Measurements from ENCODE around the gene CORO1C. TPM values are rescaled to one million over a fixed set of nuclear protein-coding genes. Genes with fewer than 3 reads are reported as not detected.
"Not testable (repeated sequence)": the region's sequence is repeated elsewhere in the genome, so short reads cannot be mapped to it uniquely, and the experiment has no call there.

CORO1C gene
- total and polyA plus RNA-seq, 4 donors = 23.2 to 58.6 (median 41.9) TPM

DNA sequence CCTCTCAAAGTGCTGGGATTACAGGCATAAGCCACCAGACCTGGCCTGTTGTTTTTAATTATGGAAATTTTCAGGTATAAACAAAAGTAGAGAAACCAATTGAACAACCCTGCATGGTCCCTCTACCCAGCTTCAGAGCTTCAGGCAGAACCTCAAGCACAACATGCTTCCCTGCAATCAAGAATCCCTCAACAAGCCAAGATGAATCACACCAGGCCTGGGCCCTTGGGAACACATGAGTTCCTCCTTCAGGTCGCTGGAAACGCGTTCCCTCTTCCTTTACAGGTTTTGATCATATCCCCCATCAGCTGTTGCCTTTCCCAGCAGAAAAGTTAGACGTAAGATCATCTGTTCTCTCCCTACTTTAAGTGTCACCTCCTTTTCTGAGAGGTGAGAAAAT lies 20.5 kb upstream of the CORO1C start:
- 87% methylated on average over 4 of the region's 4 CpGs for WGBS
- Histone ChIP-seq H3K27ac (ENCODE audit: low read depth in 1 of 2, low read length in 2 of 2) (no peak overlapping the region), H3K36me3 (ENCODE audit: control insufficient read depth in 4 of 4, insufficient read depth in 3 of 4, low read depth in 1 of 4, low read length in 3 of 4) (no peaks in the 10 kb centered on the region), H3K27me3 (ENCODE audit: control insufficient read depth in 4 of 4, insufficient read depth in 4 of 4, low read length in 3 of 4) (no peaks in the 10 kb centered on the region), H3K4me1 (ENCODE audit: control insufficient read depth in 4 of 4, insufficient read depth in 4 of 4, low read length in 3 of 4) (no peaks in the 10 kb centered on the region), H3K9me3 (ENCODE audit: control insufficient read depth in 4 of 4, low read length in 3 of 4) (no peaks in the 10 kb centered on the region), H3K9ac (ENCODE audit: low read depth in 1 of 2, low read length in 2 of 2) (no peak overlapping the region), H3K4me3 (ENCODE audit: low read depth in 1 of 3, low read length in 3 of 3) (no peak overlapping the region)
- no peak for DNase-seq (ENCODE audit: low spot score)
- TF ChIP-seq, protein P1, sequence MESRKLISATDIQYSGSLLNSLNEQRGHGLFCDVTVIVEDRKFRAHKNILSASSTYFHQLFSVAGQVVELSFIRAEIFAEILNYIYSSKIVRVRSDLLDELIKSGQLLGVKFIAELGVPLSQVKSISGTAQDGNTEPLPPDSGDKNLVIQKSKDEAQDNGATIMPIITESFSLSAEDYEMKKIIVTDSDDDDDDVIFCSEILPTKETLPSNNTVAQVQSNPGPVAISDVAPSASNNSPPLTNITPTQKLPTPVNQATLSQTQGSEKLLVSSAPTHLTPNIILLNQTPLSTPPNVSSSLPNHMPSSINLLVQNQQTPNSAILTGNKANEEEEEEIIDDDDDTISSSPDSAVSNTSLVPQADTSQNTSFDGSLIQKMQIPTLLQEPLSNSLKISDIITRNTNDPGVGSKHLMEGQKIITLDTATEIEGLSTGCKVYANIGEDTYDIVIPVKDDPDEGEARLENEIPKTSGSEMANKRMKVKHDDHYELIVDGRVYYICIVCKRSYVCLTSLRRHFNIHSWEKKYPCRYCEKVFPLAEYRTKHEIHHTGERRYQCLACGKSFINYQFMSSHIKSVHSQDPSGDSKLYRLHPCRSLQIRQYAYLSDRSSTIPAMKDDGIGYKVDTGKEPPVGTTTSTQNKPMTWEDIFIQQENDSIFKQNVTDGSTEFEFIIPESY (IDR thresholded peaks at IDR 0.05) = no peak
- TF ChIP-seq FOXA1 (IDR thresholded peaks at IDR 0.05) = no peak
- no peak for TF ChIP-seq JUND (IDR thresholded peaks at IDR 0.05)
- TF ChIP-seq SP1 (IDR thresholded peaks at IDR 0.05) = no peak
- TF ChIP-seq, protein P2, sequence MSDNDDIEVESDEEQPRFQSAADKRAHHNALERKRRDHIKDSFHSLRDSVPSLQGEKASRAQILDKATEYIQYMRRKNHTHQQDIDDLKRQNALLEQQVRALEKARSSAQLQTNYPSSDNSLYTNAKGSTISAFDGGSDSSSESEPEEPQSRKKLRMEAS (IDR thresholded peaks at IDR 0.05) = no peak
- TF ChIP-seq FOXA2 (IDR thresholded peaks at IDR 0.05) = no peak
- TF ChIP-seq NR2F2 (IDR thresholded peaks at IDR 0.05) = no peak
- no peak for TF ChIP-seq RXRA (IDR thresholded peaks at IDR 0.05)
- TF ChIP-seq HNF4G (IDR thresholded peaks at IDR 0.05) = no peak
- TF ChIP-seq RAD21 (IDR thresholded peaks at IDR 0.05) = no peak

DNA sequence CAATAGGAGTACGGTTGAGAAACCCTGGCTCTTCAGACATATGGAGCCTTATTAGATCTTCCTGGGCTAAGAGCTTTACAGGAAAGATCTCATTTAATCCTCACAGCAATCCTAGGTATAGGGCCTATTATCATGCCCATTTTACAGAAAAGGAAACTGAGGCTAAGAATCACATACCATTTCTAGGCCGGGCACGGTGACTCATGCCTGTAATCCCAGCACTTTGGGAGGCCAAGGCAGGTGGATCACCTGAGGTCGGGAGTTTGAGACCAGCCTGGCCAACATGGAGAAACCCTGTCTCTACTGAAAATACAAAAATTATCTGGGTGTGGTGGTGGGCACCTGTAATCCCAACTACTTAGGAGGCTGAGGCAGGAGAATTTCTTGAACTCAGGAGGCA lies 19.7 kb upstream of the CORO1C start:
- not testable (repeated sequence) for H3K4me3 ChIP-seq (ENCODE audit: low read depth in 1 of 3, low read length in 3 of 3); H3K9me3 ChIP-seq (ENCODE audit: control insufficient read depth in 4 of 4, low read length in 3 of 4); H3K9ac ChIP-seq (ENCODE audit: low read depth in 1 of 2, low read length in 2 of 2); H3K36me3 ChIP-seq (ENCODE audit: control insufficient read depth in 4 of 4, insufficient read depth in 3 of 4, low read depth in 1 of 4, low read length in 3 of 4); H3K4me1 ChIP-seq (ENCODE audit: control insufficient read depth in 4 of 4, insufficient read depth in 4 of 4, low read length in 3 of 4); H3K27me3 ChIP-seq (ENCODE audit: control insufficient read depth in 4 of 4, insufficient read depth in 4 of 4, low read length in 3 of 4); H3K27ac ChIP-seq (ENCODE audit: low read depth in 1 of 2, low read length in 2 of 2); DNase-seq (ENCODE audit: low spot score)
- 95% methylated on average over 4 of the region's 4 CpGs for WGBS

DNA sequence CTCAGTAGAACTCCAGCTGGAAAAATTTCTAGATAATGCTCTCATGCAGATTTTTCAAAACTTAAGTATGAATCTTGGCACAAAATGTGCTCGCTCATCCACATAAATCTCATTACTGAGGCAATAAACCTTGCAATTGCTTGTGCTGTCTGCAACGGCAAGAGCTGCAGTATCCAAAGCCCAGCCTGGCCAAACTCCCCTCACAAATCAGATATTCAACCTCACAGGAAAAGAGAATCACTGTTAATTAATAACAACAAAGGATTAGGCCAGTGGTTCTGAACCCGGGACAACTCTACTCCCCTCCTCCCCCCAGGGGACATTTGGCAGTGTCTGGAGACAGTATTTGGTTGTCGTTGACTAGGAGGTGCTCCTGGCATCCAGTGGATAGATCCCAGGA lies 19.2 kb upstream of the CORO1C start:
- no peak overlapping the region for H3K9ac ChIP-seq (ENCODE audit: low read depth in 1 of 2, low read length in 2 of 2)
- no peaks in the 10 kb centered on the region for H3K4me1 ChIP-seq (ENCODE audit: control insufficient read depth in 4 of 4, insufficient read depth in 4 of 4, low read length in 3 of 4)
- WGBS = 64% methylated on average over 4 of the region's 4 CpGs
- no peaks in the 10 kb centered on the region for H3K9me3 ChIP-seq (ENCODE audit: control insufficient read depth in 4 of 4, low read length in 3 of 4)
- H3K27me3 ChIP-seq (ENCODE audit: control insufficient read depth in 4 of 4, insufficient read depth in 4 of 4, low read length in 3 of 4) = no peaks in the 10 kb centered on the region
- DNase-seq (ENCODE audit: low spot score) = no peak
- no peak overlapping the region for H3K27ac ChIP-seq (ENCODE audit: low read depth in 1 of 2, low read length in 2 of 2)
- H3K36me3 ChIP-seq (ENCODE audit: control insufficient read depth in 4 of 4, insufficient read depth in 3 of 4, low read depth in 1 of 4, low read length in 3 of 4) = no peaks in the 10 kb centered on the region
- no peak overlapping the region for H3K4me3 ChIP-seq (ENCODE audit: low read depth in 1 of 3, low read length in 3 of 3)
- TF ChIP-seq, protein P3, sequence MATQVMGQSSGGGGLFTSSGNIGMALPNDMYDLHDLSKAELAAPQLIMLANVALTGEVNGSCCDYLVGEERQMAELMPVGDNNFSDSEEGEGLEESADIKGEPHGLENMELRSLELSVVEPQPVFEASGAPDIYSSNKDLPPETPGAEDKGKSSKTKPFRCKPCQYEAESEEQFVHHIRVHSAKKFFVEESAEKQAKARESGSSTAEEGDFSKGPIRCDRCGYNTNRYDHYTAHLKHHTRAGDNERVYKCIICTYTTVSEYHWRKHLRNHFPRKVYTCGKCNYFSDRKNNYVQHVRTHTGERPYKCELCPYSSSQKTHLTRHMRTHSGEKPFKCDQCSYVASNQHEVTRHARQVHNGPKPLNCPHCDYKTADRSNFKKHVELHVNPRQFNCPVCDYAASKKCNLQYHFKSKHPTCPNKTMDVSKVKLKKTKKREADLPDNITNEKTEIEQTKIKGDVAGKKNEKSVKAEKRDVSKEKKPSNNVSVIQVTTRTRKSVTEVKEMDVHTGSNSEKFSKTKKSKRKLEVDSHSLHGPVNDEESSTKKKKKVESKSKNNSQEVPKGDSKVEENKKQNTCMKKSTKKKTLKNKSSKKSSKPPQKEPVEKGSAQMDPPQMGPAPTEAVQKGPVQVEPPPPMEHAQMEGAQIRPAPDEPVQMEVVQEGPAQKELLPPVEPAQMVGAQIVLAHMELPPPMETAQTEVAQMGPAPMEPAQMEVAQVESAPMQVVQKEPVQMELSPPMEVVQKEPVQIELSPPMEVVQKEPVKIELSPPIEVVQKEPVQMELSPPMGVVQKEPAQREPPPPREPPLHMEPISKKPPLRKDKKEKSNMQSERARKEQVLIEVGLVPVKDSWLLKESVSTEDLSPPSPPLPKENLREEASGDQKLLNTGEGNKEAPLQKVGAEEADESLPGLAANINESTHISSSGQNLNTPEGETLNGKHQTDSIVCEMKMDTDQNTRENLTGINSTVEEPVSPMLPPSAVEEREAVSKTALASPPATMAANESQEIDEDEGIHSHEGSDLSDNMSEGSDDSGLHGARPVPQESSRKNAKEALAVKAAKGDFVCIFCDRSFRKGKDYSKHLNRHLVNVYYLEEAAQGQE (IDR thresholded peaks at IDR 0.05) = no peak
- no peak for TF ChIP-seq GABPA (IDR thresholded peaks at IDR 0.05 in 1 of 2, conservative IDR thresholded peaks at IDR 0.05 in 1 of 2)
- TF ChIP-seq, protein P4, sequence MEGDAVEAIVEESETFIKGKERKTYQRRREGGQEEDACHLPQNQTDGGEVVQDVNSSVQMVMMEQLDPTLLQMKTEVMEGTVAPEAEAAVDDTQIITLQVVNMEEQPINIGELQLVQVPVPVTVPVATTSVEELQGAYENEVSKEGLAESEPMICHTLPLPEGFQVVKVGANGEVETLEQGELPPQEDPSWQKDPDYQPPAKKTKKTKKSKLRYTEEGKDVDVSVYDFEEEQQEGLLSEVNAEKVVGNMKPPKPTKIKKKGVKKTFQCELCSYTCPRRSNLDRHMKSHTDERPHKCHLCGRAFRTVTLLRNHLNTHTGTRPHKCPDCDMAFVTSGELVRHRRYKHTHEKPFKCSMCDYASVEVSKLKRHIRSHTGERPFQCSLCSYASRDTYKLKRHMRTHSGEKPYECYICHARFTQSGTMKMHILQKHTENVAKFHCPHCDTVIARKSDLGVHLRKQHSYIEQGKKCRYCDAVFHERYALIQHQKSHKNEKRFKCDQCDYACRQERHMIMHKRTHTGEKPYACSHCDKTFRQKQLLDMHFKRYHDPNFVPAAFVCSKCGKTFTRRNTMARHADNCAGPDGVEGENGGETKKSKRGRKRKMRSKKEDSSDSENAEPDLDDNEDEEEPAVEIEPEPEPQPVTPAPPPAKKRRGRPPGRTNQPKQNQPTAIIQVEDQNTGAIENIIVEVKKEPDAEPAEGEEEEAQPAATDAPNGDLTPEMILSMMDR (IDR thresholded peaks at IDR 0.05; ENCODE audit: low read depth, low read length, missing input control) = no peak
- TF ChIP-seq EGR1 (IDR thresholded peaks at IDR 0.05; ENCODE audit: low read depth in 2 of 2) = no peak
- TF ChIP-seq HNF4G (IDR thresholded peaks at IDR 0.05) = no peak
- no peak for TF ChIP-seq JUND (IDR thresholded peaks at IDR 0.05)
- no peak for TF ChIP-seq RXRA (IDR thresholded peaks at IDR 0.05)
- no peak for TF ChIP-seq YY1 (IDR thresholded peaks at IDR 0.05)
- no peak for TF ChIP-seq SP1 (IDR thresholded peaks at IDR 0.05)
- TF ChIP-seq FOXA1 (IDR thresholded peaks at IDR 0.05) = no peak
- TF ChIP-seq TAF1 (conservative IDR thresholded peaks at IDR 0.05) = no peak
- no peak for TF ChIP-seq HNF4A (conservative IDR thresholded peaks at IDR 0.05)
- TF ChIP-seq NR2F2 (IDR thresholded peaks at IDR 0.05) = no peak
- TF ChIP-seq, protein P2 (IDR thresholded peaks at IDR 0.05) = no peak

All from liver (tissue), 9 donors.